Activated CD8-positive, alpha-beta memory T cell treated with anti-CD3 and anti-CD28 coated beads for 1 hour (primary cell): Measurements from ENCODE around the gene PHOSPHO1.
"Not testable (repeated sequence)": the region's sequence is repeated elsewhere in the genome, so short reads cannot be mapped to it uniquely, and the experiment has no call there.

Source experiments
- DNase-seq, 2 donors: peaks; one replicate each; pipeline ENCODE4 v3.0.0-alpha.2; 2020; ENCODE audit warnings: low read depth in 1 of 2; ENCODE audit errors: extremely low read depth in 1 of 2

The PHOSPHO1 gene

DNA sequence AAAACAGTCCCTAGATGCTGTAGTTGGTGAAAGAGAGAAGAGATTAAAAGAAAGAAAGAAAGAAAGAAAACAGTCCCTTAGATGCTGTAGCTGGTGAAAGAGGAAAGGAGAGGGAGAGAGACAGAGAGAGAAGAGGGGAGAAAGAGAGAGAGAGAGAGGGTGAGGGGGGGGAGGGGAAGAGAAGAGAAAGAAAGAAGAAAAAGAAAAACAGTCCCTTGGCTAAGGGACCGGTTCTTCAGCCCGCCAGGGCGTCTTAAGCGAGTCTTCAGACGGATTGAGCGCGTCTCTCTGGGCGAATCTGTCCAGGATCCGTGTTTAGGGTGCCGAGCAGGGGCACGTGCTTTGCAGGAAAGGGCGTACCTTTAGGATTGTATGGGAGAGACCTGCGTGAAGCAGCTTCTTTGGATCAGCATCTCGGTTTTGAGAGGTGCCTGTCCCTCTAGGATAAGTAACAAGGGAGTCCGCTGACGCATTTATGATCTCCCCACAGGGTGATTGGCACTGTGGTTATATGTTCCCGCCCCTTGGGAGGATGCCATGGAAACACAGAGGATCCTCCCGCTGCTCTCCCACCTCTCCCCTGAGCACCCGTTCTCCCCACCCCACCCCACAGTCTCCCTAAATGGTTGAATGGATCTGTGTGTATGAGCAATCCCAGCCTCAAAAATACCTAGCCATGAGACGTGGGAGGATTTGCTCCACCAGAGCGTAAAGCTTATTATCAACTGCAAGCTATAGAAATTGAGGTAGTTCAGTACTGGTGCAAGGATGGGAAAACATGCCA is 36.9 kb downstream of the PHOSPHO1 start:
- DNase-seq = no peak

GRCh38 chr17:49191917-49192741 is 38.5 kb downstream of the PHOSPHO1 start:
- DNase-seq = peak; percentile 75 to 90

DNA sequence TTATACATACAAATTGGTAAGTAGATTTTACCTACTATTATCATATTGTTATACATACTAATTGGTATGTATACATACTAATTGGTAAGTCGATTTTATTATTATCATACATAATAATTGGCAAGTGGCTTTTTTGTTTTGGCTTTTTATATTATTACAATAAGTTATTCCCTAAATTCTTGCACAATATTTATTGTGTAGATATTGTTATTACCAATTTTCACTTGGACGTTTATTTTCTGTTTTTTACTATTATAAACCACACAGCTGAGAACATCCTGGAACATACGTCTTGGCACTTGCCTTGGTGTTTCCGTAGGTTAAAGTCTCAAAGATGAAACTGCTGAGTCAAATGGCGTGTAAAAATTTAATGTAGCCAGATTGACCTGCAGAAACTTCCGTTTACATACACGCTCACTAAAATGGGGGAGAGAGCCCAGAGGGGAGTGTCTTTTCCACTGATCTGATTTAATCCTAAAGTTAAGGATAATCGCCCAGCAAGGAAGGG is 39.1 kb downstream of the PHOSPHO1 start:
- DNase-seq = no peak

DNA sequence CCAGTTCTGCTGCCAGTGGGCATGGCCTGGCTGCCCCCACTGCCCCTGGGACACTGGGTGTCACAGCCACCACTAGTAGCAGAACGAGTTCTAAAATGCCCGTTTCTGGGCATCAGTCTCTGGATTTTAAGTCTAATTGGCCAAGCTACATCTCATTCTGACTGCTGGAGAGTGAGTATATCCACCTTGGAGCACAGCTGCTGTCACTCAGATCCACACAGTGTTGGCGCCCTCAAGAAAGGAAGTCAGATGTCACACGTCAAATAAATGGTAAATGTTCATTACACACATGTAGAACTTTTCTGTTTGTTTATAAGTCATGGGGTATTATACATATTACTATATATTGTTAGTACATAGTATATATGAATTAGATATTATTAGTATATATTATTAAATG is 39.7 kb downstream of the PHOSPHO1 start:
- DNase-seq = no peak

- no peak for DNase-seq
These were observed 43.3 kb downstream of the PHOSPHO1 start for GRCh38 chr17:49187301-49187700.

GRCh38 chr17:49185381-49185780 is 45.2 kb downstream of the PHOSPHO1 start:
- DNase-seq = not testable (repeated sequence)

DNA sequence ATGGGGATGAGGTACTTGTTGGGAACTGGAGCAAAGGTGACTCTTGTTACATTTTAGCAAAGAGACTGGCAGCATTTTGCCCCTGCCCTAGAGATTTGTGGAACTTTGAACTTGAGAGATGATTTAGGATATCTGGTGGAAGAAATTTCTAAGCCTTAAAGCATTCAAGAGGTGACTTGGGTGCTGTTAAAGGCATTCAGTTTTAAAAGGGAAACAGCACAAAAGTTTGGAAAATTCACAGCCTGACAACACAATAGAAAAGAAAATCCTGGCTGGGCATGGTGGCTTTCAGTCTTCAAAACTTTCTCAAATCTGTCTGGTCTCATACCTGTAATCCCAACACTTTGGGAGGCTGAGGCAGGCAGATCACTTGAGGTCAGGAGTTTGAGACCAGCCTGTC is 46.1 kb downstream of the PHOSPHO1 start:
- DNase-seq = not testable (repeated sequence)

DNA sequence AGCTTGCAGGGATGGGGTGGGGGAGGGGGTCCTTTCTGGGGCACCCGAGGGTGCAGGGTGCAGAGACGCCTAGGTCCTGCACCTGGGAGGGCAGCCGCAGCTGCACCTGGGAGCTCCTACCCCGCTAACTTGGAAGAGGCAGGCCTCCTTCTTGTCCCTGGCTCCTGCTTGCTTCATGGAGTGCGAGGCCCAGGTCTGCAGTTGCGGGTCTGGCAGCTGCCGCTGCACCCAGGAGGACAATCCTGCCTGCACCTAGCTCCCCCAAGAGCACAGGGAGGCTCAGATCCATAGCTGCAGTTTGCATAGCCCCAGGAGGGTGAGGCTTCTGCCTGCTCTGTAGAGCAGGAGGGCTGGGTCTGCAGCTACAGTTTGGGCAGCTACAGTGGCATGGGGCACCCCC is 46.8 kb downstream of the PHOSPHO1 start:
- DNase-seq = no peak

DNA sequence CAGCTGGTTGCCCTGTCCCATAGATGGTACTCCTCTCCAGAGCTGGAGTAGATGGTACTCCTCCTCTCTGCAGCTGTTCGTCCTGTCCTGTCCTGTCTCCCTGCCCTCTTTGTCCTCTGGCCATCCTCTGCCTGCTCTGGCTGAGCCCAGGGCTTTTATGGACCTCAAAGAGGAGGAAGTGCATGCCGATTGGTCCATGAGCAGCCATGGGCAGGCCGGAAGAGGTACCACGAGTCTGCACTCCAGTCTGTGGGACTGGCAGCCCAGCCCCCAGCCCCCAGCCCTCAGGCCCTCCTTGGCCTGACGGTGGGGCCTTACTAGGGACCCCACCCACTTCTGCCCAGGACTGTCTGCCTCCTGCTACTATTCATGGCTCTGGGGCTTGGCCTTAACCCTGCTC is 47.2 kb downstream of the PHOSPHO1 start:
- no peak for DNase-seq

DNA sequence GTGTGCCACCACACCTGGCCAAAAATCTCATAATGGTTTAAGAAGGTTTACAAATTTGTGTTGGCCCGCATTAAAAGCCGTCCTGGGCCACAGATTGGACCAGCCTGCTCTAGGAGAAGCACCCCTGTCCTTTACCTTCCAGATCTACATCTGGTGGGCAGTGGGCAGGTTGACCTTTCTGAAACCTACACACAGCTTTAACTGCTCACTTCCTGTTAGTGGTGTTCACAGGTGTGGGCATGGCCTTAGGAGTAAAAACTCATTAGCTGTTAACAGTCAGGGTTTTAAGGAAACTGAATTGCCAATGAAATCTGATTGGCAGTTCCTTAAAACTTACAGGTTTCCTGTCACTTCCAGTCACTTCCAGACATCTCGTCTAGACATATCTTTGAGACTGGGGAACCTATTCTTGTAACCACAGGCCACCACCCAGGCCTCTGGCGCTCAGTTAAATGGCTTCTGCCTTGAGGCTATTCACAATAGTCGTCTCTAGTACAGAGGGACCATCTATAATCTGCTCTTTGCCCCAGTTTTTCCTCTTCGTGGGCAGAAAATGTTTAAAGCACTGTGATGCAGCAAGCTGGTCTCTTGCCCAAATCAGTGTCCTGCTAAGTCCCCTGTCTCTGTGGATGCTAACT is 49.5 kb downstream of the PHOSPHO1 start:
- no peak for DNase-seq

DNA sequence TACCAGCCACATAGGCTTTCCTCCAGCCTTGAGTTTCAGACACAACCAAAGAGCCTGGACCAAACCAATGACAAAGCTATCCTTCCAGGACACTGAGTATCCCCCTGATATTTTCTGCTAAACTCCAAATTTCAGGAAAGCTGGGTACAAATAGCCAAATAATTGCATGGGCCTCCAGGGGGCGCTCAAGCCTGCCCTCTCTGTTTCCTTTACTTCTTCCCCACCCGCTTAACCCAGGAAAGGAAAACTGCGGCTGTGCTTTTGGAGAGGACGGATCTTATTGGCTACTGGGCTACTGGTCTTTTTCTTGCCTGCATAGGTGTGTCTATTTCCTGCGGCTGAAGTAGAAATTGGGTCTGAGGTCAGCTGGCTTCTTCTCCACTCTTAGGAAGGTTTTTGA is 50.3 kb downstream of the PHOSPHO1 start:
- peak; percentile 34 to 54 for DNase-seq

DNA sequence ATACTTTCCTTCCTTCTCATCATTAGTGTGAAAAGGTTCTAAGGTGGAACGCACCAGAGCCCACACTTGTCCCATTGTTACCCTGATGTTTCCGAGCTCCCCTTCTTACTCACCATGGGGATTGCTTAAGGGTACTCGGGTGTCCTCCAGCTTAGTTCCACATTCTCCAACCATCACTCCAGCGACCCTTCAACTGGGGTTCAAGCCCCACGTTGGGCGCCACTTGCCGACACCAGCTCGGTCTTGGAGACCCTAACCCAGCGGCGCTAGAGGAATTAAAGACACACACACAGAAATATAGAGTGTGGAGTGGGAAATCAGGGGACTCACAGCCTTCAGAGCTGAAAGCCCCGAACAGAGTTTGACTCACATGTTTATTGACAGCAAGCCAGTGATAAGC is 54.6 kb downstream of the PHOSPHO1 start:
- not testable (repeated sequence) for DNase-seq
